AG20443 (cell line): Measurements from ENCODE around the gene ITPKA.

ENCODE experiments used
- DNase-seq: peaks from one replicate; pipeline ENCODE4 v3.0.0; 2012; ENCODE audit warnings: low spot score, mixed read lengths

ITPKA gene

GRCh38 chr15:41490355-41490754, 3.3 kb upstream of the ITPKA start:
- DNase-seq: peak; percentile 93

DNA sequence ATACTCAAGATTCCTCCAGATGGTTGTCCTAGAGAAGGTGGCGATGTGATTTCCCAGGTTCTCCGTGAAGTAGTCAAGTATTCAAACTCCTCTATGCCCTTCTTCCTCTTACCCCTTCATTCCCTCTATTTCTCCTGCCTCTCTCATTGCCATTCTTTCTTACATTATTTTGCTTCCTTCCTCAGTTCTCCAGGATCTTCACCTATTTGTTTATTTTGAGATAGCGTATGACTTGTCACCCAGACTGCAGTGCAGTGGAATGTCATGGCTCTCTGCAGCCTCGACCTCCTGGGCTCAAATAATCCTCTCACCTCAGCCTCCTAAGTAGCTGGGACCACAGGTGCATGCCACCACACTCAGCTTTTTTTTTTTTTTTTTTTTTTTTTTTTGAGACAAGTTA, 1.8 kb upstream of the ITPKA start:
- no peak for DNase-seq

DNA sequence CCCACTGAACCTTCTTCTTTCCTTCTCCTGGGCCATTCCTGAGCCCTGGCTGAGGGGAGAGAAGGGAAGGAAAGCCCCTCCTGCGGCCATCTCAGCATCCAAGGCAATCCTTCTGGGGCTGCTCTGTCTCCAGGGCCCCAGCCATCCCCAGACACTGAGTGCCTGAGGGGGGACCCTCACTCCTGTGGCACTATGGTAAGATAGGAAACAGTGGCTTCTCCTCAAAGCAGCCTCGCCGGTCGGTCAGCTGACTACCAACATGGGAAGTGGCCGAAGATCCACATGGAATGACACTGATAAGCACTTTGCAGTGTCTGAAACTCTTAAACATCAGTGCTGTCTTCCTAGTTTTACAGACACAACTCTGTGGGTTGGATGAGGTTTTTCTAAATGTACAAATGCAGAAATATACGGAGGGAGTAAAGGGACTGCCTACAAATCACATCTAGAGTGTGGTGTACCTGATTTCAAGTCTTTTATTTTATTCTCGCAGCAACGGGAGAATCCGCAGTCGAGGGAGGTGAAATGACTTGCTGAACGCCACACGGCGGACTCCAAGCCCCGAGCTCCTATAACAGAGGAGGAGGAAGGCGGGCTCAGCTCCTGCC, 973 bp upstream of the ITPKA start:
- no peak for DNase-seq

DNA sequence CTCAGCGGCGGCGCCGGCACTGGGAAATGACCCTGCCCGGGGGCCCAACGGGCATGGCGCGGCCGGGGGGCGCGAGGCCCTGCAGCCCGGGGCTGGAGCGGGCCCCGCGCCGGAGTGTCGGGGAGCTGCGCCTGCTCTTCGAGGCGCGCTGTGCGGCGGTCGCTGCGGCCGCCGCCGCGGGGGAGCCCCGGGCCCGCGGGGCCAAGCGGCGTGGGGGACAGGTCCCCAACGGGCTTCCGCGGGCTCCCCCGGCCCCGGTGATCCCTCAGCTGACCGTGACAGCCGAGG, 172 bp downstream of the ITPKA start:
- DNase-seq: no peak

GRCh38 chr15:41494190-41494921, 682 bp downstream of the ITPKA start:
- DNase-seq: no peak

DNA sequence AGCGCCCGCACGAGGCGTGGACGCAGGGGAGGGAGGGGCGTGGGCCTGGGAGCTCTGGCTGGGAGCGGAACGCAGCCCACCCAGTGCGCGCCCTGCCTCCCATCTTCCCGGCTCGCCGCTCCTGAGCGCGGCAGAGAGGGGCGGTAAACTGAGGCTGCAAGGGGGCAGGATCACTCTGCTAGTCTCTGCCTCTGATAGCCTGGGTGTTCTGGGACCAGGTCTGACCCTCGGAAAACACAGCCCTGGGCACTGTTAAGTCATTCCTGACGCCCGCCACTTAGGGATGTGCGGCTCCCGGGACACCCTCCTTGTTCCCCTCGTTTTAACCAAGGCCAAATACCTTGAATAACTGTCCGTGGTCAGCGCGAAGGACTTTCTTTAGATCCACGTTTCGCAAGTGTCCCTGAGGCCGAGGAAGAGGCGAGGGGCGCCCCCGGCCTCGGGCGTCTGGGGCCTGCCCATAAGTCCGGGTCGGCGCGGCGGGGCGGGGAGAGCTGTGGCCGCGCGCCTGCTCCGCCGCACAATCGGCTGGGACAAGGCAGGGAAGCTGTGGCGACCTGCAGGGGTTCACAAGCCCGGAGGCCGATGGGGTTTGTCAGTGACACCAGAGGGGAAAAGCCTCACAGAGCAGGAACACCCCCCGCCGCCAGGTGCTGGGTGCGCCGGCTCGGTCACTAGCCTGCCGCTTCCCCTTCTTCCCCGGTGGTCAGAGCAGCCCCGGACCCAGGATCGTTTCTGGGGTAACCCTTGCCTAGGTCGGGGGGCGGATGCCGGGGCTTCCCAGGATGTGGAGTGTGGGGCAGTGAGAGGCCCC, 1.5 kb downstream of the ITPKA start:
- no peak for DNase-seq

DNA sequence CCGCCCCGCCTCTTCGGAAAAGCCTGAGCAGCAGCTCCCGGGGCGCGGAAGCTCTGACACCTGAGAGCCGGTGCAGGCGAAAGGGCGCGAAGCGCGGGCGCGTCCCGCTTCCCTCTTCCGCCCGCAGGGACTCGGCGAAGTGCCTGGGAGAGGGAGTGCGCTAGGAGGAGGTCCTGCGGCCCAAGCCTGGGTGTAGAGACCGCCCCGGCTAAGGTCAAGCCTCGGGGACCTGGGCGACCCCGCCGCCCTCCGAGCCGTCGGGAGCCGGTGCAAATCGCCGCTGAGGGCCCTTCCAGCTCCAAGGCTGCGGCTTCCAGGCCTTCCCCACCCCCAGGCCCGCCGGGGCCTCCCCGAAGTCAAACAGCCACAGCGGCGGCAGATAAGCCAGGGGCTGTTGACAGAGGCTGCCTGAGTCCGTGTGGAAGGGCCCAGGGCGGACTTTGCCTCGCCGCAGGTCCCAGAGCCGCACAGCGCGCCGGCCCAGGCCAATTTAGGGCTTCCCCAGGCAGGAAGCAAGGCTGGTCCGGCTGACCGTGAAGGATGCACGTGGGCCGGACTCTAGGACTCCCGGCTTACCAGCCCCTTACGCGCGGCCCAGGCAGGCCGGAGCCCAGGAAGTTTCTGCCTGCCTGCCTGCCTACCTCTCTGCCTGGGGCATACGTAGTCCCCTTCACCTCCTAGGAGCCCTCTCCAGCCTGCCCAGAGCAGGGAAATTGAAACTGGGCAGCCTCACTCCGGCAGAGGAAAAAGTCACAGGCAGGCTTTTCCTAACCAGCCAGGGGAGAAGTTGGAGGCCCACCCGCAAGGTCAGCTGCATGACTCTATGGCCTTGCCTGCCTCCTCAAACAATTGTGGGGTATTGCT, 2.3 kb downstream of the ITPKA start:
- no peak for DNase-seq

- no peak for DNase-seq
These were observed 5.0 kb downstream of the ITPKA start for GRCh38 chr15:41498657-41499056.

DNA sequence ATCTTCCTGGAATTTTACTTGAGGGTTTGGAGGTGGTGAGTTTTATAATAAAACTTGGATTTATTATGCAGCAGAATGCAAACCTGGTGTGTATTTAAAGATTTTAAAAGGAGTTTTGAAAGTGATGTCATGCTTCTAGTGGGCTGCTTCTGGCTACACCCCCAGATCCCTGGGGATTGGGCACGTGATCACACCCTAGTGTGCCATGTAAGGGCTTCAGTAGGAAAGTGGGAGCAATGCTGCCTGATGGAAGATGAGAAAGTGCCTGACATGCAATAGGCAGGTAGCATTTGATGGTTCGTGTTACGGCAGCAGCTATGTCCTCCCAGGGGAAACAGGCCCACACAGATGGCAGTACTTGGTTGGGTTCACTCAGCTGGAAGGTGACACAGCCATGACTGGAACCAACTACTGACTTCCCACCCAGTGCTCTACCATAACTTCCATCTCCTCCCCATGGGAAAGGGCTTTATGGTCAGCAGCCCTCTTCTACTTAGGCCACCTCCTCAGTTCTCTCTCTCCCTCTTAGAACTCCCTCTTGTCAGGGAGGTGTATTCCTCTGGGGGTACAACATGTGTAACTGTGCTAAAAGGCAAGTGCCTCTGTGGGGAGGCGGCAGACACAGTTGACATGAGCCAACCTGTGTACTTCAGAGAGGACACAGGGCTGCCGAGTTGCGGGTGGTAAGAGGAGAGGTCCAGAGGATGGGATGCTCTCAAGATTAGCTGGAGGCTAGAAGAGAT, 5.6 kb downstream of the ITPKA start:
- DNase-seq: no peak

DNA sequence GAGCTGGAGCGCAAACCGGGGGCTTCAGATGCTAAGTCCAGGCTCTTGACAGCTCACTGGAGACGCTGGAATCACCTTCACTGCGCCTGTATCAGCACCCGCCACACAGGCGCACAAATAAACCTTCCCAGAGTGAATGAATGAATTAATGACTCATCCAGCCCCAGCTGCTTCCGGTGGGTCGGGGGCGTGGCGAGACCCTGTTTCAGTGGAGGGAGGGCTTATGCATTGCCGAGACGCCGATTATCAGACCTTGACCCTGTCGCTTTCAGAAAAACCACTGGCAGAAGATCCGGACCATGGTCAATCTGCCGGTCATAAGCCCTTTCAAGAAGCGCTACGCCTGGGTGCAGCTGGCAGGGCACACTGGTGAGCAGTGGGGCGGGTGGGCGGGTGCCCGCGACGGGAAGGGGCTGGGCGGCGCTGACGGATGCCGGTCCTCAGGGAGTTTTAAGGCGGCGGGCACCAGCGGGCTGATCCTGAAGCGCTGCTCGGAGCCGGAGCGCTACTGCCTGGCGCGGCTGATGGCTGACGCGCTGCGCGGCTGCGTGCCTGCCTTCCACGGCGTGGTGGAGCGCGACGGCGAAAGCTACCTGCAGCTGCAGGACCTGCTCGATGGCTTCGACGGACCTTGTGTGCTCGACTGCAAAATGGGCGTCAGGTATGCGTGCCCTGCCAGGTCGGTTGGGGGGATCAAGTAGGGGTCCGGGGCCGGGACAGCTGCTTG, 7.7 kb downstream of the ITPKA start:
- peak; percentile 61 for DNase-seq

GRCh38 chr15:41501931-41502794, 8.5 kb downstream of the ITPKA start:
- no peak for DNase-seq

GRCh38 chr15:41502795-41503668, 9.4 kb downstream of the ITPKA start:
- DNase-seq: no peak

GRCh38 chr15:41503669-41504010, 10.0 kb downstream of the ITPKA start:
- no peak for DNase-seq

GRCh38 chr15:41504751-41505492, 11.2 kb downstream of the ITPKA start:
- no peak for DNase-seq

DNA sequence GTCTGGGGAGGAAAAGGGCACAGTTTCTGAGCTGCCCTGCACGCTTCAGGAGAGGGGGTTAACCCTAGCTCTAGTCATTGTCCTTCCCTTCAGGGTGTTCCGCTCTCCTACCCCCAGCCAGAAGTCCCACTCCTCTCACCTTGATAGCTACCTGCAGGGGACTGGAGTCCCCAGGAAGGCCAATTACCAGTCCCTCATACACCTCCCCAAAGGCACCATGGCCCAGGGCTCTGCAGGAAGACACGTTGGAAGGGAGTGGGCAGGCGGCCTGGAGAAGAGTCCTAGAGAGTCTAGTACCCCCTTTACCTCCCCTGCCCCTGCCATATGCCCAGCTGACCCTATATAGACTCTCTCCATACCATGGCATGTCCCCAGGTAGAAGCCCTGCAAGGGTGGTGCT, 12.1 kb downstream of the ITPKA start:
- no peak for DNase-seq

DNA sequence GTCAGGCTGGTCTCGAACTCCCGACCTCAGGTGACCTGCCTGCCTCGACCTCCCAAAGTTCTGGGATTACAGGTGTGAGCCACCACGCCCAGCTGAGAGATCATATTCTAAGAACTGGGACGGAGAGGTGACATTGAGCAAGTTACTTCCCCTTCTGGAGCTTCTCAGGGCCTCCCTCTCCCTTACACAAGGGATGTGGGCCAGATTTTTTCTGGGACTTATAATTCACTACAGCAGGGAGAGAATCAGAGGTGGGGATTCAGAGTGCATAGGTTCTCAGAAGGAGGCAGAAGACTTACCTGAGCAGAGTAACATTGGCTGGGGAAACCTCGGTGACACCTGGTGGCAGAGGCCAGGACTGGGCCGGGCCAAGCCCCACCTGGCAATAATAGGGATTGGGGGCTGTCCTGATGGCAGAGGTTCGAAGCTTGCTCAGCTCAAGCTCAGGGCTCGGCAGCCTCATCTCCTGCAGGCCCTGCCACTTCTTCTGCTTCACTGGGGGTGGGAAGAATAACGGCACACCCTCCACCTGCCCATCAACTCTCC, 13.2 kb downstream of the ITPKA start:
- no peak for DNase-seq

DNA sequence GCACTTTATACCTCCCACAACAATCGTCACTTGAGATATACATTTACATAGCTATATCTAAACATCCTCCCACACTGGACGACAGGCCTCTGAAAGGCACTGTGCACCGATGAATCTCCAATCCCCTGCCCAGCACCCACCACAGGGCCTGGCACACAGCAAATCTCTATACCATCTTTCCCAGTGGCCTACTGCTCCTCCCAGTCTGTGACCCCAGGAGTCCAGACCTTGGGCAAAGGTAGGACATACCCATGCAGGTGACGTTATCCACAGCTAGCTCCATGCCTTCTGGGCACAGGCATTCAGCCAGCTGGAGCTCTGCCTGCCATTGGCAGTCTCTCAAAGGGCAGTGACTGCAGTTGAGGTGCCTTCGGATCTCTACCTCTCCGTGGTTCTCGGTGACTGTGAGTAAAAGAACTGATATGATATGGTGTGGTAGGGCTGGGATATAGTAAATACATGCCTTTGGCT, 14.2 kb downstream of the ITPKA start:
- DNase-seq: no peak

GRCh38 chr15:41510728-41511127, 17.1 kb downstream of the ITPKA start:
- no peak for DNase-seq
